ENCODE results near the gene TMTC1.

Gene TMTC1

DNA sequence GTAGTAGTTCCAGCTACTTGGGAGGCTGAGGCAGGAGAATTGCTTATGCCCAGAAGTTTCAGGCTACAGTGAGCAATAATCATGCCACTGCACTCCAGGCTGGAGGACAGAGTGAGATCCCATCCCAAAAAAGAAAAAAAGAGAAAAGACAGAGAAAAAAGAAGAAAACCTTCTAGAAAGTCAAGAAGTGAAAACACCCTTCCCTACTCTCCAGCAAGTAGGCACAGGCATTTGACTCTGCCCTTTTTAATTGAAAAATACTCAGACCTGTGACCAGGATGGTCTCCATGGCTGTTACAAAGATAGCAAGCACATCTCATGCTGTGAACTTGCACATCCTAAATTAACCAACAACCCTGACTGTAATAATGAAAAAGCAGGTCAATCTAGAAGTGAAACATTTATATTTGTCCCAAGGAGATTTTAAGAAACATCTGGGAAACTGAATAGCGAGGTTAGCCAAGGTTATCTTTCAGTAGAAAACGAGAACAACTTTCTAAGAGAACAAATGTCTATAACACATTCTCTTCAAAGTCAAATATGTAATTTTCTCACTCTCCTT lies 2.0 kb downstream of the TMTC1 start:
- DNase-seq (ENCODE audit: low read depth, low spot score), result no peak
- H3K4me3 ChIP-seq (ENCODE audit: low read length), result no peak overlapping the region

DNA sequence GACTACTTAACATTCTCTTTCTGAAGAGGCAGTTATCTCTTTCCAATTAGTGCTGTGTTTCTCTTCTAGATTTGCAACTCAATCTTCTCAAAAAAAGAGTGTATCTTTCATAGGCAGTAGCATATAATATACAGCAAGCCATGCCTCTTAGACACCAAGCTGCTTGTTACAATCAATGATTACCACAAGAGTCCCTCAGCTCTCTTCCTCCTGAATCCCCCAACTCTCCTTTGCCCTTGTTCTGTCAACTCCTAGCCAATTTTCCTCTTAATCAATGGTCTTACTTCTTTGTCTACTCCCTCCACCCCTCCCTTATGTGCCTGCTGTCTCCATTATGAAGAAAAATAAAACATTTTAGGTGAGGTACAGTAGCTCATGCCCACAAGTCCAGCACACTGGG lies 2.6 kb downstream of the TMTC1 start:
- no peak overlapping the region for H3K4me3 ChIP-seq (ENCODE audit: low read length)
- no peak for DNase-seq (ENCODE audit: low read depth, low spot score)

DNA sequence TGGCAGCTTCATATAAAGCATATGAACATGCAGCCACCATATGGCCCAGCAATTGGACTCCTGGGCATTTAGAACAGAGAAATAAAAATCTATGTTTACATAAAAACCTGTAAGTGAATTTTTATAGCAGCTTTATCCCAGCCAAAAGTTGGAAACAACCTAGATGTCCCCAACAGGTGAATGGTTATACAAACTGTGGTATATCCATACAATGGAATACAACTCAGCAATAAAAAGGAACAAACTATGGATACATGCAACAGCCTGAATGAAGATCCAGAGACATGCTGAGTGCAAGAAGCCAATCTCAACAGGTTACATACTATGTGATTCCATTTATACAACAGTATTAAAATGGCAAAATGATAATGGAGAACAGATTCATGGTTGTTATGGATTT lies 3.7 kb downstream of the TMTC1 start:
- no peak for DNase-seq (ENCODE audit: low read depth, low spot score)
- H3K4me3 ChIP-seq (ENCODE audit: low read length), result no peak overlapping the region

DNA sequence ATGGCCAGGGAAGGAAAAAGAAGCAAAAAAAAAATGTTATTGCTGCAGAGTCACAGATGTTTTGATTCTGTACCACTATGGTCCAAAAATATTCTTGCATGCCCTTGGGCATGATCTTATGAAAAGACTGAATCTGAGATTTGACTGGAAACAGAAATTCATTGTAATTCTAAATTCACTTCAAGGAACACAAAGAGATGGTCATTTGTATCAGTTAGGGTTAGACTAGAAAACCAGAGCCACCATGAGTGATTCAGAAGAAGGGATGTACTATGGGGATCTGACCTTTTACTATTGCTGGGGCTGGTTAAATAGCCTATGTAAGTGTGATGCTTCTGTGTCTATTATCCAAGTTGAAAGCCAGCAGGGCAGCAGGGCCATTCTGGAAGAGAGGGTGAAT lies 5.2 kb downstream of the TMTC1 start:
- H3K4me3 ChIP-seq (ENCODE audit: low read length), result no peak overlapping the region
- no peak for DNase-seq (ENCODE audit: low read depth, low spot score)

DNA sequence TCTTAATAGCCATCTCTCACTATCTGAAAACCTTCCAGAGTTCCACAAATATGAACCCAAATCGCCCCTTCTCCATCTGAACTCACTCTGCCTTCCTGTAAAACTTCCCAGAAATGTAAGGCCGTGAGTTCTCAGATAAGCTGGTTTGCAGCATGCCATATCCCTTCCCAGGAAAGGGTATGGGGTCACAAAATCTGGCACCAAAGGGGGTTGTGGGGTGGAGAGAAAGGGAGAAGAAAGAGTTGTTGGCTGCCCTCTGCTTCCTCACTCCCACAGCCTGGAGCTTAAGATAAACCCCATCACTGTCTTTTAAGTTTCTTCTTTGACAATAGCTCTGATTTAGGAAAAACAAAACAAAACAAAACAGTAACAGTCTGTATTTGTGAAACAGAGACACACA lies 10.7 kb downstream of the TMTC1 start:
- H3K4me3 ChIP-seq (ENCODE audit: low read length), result no peak overlapping the region
- DNase-seq (ENCODE audit: low read depth, low spot score), result no peak

DNA sequence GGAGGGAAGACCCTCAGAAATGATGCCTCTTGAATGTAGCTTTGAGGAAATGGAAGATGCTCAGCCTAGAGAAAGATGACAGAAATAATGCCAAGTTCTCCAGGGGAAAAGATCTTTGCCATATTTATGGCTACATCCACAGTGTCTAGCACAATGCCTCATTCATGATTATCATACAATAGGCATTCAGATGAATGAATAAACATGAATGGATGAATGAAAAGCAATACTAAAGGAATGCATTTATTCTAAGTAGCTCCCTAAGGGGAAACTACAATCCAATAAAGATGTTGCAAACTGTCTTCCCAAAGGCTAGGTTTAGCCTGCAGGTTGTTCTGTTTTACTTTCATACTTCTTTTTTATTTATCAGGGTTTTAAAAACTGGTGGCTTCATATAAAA lies 12.0 kb downstream of the TMTC1 start:
- H3K4me3 ChIP-seq (ENCODE audit: low read length), result no peak overlapping the region
- DNase-seq (ENCODE audit: low read depth, low spot score), result no peak

DNA sequence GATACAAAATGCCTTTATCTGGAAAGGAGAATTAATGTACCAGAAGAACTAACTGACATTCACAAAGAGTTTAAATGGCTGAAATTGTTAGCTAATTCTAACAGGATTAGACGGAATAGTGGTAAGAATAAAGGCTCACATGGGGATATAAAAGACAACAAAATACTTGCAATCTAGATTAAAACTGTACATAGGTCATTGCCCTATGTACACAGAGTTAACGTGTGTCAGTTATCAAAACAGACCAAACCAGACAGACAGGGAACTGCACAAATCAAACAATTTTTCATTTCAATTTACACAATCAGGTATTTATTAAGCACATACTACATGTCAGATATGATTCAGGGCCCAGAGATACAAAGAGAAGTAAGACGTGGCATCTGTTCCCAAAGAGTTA lies 12.6 kb downstream of the TMTC1 start:
- H3K4me3 ChIP-seq (ENCODE audit: low read length), result no peak overlapping the region
- DNase-seq (ENCODE audit: low read depth, low spot score), result no peak

DNA sequence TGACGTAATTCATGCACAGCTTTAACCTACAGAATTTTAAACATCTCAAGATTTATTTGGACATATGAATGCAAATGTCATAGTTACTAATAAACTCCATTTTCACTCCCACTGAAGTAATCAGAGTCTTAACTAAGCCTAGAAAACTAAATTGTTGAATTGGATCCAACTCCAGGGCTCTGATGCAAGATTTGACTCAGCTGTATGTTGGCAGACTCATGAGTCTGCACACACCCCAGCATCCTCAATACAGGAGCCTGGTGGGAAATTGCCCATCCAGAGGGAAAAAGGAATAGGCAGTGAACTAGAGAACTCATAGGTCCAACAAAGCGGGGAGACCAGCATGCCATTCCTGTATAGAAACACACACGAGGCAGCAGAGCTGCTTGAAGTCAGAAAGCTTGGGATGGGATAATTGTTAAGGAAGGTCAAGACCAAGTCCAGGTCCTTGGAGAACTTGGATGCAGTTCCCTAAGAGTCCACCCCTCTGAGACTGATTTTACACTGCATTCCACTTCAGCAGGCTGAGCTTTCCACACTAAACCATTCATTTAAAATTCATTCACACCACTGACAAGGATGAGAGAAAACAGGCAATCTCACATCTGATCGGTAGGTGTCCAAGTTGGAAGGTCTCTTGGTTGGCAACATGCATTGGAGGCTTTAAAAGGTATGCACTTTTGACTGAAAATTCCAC lies 14.4 kb downstream of the TMTC1 start:
- no peak for DNase-seq (ENCODE audit: low read depth, low spot score)
- no peak overlapping the region for H3K4me3 ChIP-seq (ENCODE audit: low read length)

DNA sequence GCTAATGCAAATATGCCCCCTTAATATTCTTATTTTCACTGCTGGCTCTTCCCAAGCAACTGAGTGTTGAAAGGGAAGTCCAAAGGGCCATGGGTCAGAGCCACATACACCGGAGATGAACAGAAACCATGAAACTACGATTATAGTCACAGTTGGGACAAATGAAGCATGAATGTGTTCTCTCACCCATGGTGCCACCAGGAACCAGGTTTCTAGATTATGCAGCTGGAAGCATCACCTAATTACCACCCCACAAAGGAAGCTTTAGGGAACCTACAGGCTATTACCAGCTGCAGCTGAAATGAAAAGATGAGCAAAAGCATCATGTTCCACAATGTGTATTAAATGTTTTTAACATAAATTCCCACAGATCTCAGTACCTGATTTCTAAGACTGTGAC lies 15.4 kb downstream of the TMTC1 start:
- DNase-seq (ENCODE audit: low read depth, low spot score), result no peak

DNA sequence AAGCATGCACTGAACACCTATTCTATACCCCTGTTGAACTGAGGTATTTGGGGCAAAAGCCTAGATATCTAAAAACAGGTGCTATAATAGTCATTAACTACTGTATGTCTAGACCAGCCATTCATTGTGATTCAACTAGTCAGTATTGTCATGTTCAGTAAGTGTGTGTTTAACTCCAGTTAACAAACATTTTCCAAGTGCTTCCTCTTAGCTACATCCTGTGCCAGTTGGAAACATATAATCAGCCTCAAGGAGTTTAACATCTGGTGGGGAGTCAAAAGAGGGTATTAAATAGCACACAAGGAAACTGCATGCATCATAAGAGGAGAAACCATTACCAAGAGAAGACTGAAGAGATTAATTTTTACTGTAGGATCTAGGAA lies 20.4 kb downstream of the TMTC1 start:
- DNase-seq (ENCODE audit: low read depth, low spot score), result no peak
- H3K4me3 ChIP-seq (ENCODE audit: low read length), result no peak overlapping the region

More for the DNA sequence above, 15.4 kb downstream of the TMTC1 start:
- no peak overlapping the region for H3K4me3 ChIP-seq (ENCODE audit: low read length)

DNA sequence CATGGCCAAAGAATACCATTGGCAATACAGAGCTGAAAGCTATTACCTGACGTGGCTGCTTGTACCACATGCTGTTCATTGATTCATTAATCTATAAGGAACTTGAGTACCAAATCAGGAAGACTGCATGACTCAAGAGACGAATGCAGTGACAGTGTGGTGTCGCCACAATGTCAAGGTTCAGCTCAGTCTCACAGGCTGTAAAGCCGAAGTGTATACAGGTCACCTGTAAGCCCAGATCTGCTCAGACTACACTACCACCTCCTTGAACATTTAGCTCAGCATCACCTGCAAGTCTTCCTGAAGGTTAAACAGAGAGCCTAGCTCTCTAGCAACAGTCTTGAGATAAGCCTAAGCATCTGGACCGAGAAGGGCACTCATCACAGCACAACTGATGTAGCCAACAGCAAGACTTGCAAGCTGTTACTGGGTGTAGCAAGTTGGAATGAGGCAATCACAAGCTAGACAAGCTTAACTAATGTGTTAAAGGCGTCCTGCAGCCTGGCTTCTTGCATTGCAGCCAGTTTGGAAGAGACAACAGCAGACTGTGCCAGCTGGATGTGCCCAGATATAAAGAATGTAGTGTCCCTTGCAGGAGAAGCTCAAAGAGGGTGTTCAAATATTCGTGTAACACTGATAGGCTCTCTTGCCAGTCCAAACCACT lies 21.0 kb downstream of the TMTC1 start:
- DNase-seq (ENCODE audit: low read depth, low spot score), result no peak
- no peak overlapping the region for H3K4me3 ChIP-seq (ENCODE audit: low read length)

DNA sequence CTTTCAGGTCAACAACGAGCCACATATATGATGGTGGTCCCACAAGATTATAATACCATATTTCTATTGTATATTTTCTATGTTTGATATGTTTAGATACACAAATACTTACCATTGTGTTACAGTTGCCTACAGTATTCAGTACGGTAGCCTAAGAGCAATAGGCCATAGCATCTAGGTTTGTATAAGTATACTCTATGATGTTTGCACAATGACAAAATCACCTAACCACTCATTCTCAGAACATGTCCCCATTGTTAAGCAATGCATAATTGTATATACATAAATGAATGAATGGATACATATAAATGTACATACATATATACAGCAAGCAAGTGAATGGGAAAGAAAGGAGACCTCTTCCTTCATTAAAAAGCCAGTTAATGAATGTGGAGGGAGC lies 23.8 kb downstream of the TMTC1 start:
- no peak for DNase-seq (ENCODE audit: low read depth, low spot score)
- H3K4me3 ChIP-seq (ENCODE audit: low read length), result no peak overlapping the region

DNA sequence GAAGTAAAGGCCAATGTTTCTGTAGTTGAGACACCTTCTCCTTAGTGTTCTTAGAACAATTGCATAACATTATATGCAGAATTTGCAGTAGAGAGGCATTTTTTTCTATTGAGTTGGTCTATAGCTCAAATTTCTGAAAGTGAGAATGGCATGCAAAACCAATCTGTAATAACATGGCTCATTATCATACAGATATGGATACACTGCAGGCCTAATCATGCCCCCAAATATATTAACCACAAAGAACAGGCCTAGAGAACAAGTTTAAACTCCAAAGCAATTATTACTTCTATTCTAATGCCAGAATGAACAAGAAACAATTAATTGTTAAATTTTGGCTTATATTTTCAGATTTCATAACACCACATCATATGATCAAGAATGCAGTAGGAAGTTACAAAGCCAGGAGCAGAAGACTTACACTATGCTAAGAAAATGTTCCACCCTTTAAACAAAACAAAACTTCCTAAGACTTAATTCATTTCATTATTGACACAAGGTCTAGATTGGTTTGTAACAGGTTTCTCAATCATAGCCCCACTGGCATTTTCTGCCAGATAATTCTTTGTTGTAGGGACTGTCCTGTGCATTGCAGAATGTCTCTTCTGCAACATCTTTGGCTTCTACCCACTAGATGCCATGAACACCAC lies 26.9 kb downstream of the TMTC1 start:
- DNase-seq (ENCODE audit: low read depth, low spot score), result no peak
- no peak overlapping the region for H3K4me3 ChIP-seq (ENCODE audit: low read length)

DNA sequence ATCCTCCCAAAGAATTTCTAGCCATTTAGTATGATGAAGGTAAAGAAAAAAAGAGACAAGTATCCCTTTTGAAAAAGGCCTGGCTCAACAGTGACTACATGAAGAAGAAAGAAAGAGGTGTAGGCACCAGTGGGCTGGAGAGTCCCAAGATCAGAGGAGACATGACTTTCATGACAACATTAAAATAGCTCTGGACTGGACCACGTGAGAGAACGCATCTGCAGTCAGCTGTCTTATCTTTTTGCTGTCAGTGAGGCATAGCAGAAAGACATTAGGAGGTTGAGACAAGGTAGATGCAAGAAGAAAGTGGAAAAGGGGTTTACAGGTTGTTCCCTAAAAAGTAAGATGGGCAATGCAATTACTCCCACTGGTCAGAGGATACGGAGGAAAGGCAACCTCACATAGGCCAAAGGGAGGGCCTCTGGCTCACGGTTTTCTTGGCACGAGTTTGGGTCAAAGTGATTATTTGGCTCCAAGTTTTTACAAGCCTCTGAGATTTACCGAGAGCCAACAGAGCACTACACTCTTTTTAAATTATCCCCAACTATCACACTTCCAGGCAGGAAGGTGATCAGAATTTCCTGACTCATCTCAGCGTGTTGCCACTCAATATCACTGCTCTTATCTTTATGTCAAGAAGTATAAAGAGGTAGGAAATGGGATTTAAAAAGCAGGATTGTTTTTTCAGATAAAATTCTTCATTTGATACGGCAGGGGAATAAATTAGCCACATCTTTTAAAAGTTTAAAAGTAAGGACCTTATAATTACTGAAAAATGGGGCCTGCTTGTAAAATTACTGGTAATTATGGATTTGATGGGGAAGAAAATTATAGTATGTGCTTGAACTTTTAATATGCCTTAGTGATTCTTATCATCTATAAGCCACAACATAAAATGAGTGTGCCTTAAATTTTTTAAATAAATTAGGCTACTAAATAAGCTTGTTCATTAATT lies 29.2 kb downstream of the TMTC1 start:
- H3K4me3 ChIP-seq (ENCODE audit: low read length), result no peak overlapping the region
- no peak for DNase-seq (ENCODE audit: low read depth, low spot score)

DNA sequence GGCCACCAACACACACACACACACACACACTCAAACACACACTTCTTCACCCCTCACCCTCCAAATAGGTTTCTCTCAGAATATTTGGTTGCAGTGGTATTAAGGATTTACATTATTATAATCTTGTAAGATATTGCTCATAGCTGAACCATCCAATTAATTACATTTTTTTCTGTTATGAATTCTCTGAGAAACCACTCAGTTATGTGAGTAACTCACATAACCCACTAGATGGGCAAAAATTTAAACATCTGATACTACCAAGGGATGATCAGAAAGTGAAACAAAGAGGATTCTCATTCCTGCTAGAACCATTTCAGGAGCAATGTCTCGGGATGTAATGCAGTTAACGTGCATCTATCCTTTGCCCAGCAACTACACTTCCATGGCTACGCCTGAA lies 31.6 kb downstream of the TMTC1 start:
- no peak overlapping the region for H3K4me3 ChIP-seq (ENCODE audit: low read length)
- no peak for DNase-seq (ENCODE audit: low read depth, low spot score)

DNA sequence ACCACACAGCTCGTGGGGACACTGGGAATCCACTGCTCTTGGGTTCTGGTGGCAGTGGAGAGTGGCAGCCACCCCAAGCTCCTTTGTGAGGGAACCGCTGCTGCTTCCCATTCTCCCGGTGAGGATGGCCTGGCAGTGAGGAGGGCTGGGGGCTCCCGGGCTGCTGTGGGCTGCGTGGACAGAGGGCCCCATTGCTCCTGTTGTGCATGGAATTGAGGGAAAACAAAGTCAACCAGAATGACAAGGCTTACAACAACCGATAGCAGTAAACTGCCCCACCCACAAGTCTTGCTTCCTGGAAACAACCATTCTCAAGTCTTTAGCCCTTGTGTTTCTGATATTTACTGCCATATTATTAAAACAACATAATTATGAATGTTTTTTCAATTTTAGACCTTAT lies 32.1 kb downstream of the TMTC1 start:
- DNase-seq (ENCODE audit: low read depth, low spot score), result no peak
- H3K4me3 ChIP-seq (ENCODE audit: low read length), result no peak overlapping the region

DNA sequence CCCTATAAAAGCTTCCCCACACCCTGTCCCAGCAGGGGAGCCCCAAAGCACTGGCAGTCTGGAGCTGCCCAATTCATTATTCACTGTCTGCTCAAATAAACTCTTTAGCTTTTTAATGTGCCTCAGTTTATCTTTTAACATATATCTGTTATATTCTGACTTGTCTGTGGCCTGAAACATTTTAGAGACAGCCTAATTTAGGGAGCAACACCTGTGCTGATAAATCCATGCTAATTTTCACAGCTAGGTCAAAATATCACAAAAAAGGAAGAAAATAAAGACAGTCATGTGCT lies 32.9 kb downstream of the TMTC1 start:
- H3K4me3 ChIP-seq (ENCODE audit: low read length), result no peak overlapping the region
- no peak for DNase-seq (ENCODE audit: low read depth, low spot score)

DNA sequence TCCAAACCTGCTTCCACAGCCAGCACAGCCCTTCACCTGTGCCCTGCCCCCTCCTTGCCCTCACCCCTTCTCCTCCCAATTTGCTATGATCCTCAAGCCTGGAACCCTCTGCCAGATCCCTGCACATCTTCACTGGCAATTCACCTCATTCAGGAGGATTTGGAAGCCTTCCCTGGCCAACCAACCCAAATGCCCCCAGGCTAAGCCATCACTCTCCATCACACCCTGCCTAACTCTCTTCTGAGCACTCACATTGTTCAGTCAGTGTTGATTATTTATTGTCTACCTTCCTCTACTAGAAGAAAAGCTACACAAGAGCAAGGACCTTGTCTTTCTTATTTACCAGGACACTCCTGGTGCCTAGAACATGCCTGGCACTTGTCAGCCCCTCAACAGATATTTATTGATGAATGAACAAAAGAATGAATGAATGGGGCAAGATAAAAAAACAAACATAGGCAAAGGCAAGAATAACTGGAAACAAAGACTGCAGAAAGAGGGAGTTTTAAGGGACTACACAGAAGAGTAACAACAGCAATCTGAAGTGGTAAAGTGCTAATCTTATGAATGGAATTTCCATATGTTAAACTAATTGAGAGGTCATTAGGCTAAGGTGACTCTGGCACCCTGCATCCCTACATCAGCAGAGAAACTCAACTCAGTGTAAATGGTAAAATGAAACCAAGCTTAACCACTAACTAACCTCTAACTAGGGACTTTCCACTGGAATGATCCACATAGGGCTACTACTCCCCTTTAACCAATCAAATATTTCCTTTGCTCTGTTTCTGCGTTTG lies 33.4 kb downstream of the TMTC1 start:
- no peak overlapping the region for H3K4me3 ChIP-seq (ENCODE audit: low read length)
- no peak for DNase-seq (ENCODE audit: low read depth, low spot score)

DNA sequence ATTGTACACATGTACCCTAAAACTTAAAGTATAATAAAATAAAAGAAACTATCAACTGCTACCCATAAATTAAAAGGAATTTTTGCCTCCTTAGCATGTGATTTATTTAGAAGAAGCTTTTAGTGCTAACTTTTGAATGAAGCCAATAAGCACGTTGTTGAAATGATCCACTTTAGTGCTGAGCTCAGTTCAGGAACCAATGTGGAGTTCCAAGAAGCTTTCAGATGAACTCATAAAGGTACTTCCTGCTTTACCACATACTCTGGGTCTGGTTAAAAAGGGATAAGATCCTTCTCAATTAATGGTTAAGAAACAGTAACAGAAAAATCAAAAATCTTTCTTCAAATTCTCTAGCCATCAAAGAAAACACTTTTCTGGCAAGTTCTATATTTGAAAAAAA lies 39.4 kb downstream of the TMTC1 start:
- no peak overlapping the region for H3K4me3 ChIP-seq (ENCODE audit: low read length)
- no peak for DNase-seq (ENCODE audit: low read depth, low spot score)
